Measurements from ENCODE around the gene ISLR2.

The ISLR2 gene

DNA sequence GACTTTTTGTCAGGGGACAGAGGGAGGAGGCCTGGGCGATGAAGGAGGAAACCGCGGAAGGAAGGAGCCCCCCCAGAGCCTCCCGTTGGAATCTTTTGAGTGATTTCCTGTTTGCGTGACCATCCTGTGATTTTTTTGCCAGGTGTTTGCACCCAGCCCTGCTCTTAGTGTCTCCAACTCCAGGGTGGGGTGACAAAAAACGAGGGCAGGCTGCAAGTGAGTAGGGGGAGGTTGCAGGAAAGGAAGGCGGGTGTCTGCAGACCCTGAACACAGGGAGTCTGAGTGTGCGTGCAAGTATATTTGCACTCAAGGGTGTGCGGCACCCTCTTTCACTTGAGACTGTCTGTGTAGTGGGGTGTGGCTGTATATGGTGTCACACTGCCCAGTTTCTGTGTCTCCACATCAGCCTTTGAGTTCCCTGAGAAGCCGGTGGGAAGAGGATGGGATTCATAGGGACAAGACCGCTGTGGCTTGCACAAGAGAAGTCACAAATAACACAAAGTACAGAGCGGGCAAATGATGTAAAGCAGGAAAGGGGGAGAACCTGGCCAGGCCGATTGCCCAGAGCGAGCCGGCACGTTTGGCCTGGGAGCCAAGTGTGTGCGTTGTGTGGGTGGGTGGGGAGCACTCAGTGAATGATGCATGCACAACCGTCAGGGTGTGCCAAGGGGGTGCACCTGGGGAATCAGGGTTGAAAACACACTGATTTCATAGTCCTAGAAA lies 6.6 kb downstream of the ISLR2 start:
- H3K79me2 ChIP-seq: no peaks in the 10 kb centered on the region
- H3K4me2 ChIP-seq (ENCODE audit: low read length): peak overlapping the region; percentile 25
- H3K27me3 ChIP-seq (ENCODE audit: control insufficient read depth, insufficient read depth, low read length): peaks cover 3% of the 10 kb centered on the region
- no peak for TF ChIP-seq CTCF (IDR thresholded peaks at IDR 0.05)
- no peak overlapping the region for H3K9ac ChIP-seq
- H2AFZ ChIP-seq: no peak overlapping the region
- no peak overlapping the region for H3K27ac ChIP-seq
- no peaks in the 10 kb centered on the region for H3K9me3 ChIP-seq (ENCODE audit: control insufficient read depth, low read length)
- no peaks in the 10 kb centered on the region for H3K4me1 ChIP-seq
- no peaks in the 10 kb centered on the region for H3K36me3 ChIP-seq (ENCODE audit: control insufficient read depth, insufficient read depth, low read length)
- peak overlapping the region; percentile 29 for H3K4me3 ChIP-seq (ENCODE audit: low read depth, low read length)

DNA sequence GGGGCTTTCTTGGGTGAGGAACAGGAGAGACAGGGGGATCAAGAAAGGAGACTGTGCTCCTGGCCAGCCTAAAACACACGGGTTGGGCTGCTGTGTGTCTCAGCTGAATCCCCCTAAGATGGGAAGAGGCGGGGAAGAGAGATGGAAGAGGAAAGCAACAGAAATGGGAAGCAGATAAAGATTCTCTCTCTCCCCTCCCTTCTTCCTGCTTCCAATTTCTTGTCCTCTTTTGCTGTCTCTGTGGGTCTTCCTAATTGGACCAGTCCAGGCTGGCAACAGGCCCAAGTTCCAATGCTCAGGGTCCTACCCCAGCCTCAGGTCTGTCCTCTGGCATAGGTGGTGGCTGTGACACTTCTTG lies 7.1 kb downstream of the ISLR2 start:
- Histone ChIP-seq H3K4me2 (ENCODE audit: low read length) (no peak overlapping the region), H3K4me1 (no peaks in the 10 kb centered on the region), H3K79me2 (no peaks in the 10 kb centered on the region), H3K36me3 (ENCODE audit: control insufficient read depth, insufficient read depth, low read length) (no peaks in the 10 kb centered on the region), H3K4me3 (ENCODE audit: low read depth, low read length) (no peak overlapping the region), H2AFZ (no peak overlapping the region), H3K27ac (no peak overlapping the region), H3K9ac (no peak overlapping the region), H3K27me3 (ENCODE audit: control insufficient read depth, insufficient read depth, low read length) (peaks cover 3% of the 10 kb centered on the region), H3K9me3 (ENCODE audit: control insufficient read depth, low read length) (no peaks in the 10 kb centered on the region)
- TF ChIP-seq CTCF (IDR thresholded peaks at IDR 0.05): no peak

- no peak for TF ChIP-seq CTCF (IDR thresholded peaks at IDR 0.05)
- Histone ChIP-seq H3K4me2 (ENCODE audit: low read length) (no peak overlapping the region), H3K27me3 (ENCODE audit: control insufficient read depth, insufficient read depth, low read length) (peaks cover 2% of the 10 kb centered on the region)
Measured at GRCh38 chr15:74138642-74139041, 8.3 kb downstream of the ISLR2 start.

DNA sequence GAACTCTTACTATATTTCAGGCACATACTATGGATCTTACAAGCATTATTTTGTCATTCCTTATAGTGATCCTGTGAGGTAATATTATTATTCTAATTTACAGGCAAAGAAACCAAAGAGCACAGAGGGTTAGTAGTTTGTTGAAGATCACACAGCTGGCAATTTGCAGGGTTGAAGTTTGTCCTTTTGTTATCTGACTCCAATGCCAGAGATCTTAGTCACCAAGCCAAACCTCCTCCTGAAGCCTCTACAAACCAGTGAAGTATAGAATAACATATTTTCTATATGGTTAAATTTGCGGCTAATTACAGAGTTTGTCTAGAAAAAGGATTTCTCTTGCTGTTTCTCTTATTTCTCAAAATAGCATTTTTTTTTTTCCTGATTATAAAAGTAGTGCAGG lies 11.2 kb downstream of the ISLR2 start:
- no peak for TF ChIP-seq CTCF (IDR thresholded peaks at IDR 0.05)
- Histone ChIP-seq H3K27ac (no peak overlapping the region), H3K9ac (no peak overlapping the region), H3K36me3 (ENCODE audit: control insufficient read depth, insufficient read depth, low read length) (no peaks in the 10 kb centered on the region), H2AFZ (no peak overlapping the region), H3K79me2 (no peaks in the 10 kb centered on the region), H3K27me3 (ENCODE audit: control insufficient read depth, insufficient read depth, low read length) (no peaks in the 10 kb centered on the region), H3K4me1 (no peaks in the 10 kb centered on the region), H3K4me3 (ENCODE audit: low read depth, low read length) (no peak overlapping the region), H3K9me3 (ENCODE audit: control insufficient read depth, low read length) (no peaks in the 10 kb centered on the region), H3K4me2 (ENCODE audit: low read length) (no peak overlapping the region)

More at GRCh38 chr15:74138642-74139041, 8.3 kb downstream of the ISLR2 start:
- H3K9me3 ChIP-seq (ENCODE audit: control insufficient read depth, low read length): no peaks in the 10 kb centered on the region
- H3K9ac ChIP-seq: no peak overlapping the region
- H3K36me3 ChIP-seq (ENCODE audit: control insufficient read depth, insufficient read depth, low read length): no peaks in the 10 kb centered on the region
- H3K27ac ChIP-seq: no peak overlapping the region
- H3K4me3 ChIP-seq (ENCODE audit: low read depth, low read length): no peak overlapping the region
- H3K79me2 ChIP-seq: no peaks in the 10 kb centered on the region
- H2AFZ ChIP-seq: no peak overlapping the region
- H3K4me1 ChIP-seq: no peaks in the 10 kb centered on the region

- TF ChIP-seq CTCF (IDR thresholded peaks at IDR 0.05): no peak
- H2AFZ ChIP-seq: no peak overlapping the region
Measured at GRCh38 chr15:74144153-74144775, 13.9 kb downstream of the ISLR2 start.

More at GRCh38 chr15:74144153-74144775, 13.9 kb downstream of the ISLR2 start:
- Histone ChIP-seq H3K4me2 (ENCODE audit: low read length) (no peak overlapping the region), H3K79me2 (no peaks in the 10 kb centered on the region), H3K27ac (no peak overlapping the region), H3K9me3 (ENCODE audit: control insufficient read depth, low read length) (no peaks in the 10 kb centered on the region), H3K9ac (no peak overlapping the region), H3K4me3 (ENCODE audit: low read depth, low read length) (no peak overlapping the region), H3K27me3 (ENCODE audit: control insufficient read depth, insufficient read depth, low read length) (no peaks in the 10 kb centered on the region), H3K4me1 (no peaks in the 10 kb centered on the region), H3K36me3 (ENCODE audit: control insufficient read depth, insufficient read depth, low read length) (no peaks in the 10 kb centered on the region)

Measured in parathyroid adenoma (tissue), 2 donors.